ENCODE results near the gene EXD3.

The EXD3 gene

GRCh38 chr9:137417161-137418021, 5.6 kb downstream of the EXD3 start:
- peak; percentile 68 for DNase-seq (ENCODE audit: low read depth)
- TF ChIP-seq CTCF (IDR thresholded peaks at IDR 0.05; ENCODE audit: insufficient read depth, low read depth, low read length, missing control alignments), result no peak
- H3K4me3 ChIP-seq (ENCODE audit: low read depth, low read length), result peak overlapping the region; percentile 61

- TF ChIP-seq CTCF (IDR thresholded peaks at IDR 0.05; ENCODE audit: insufficient read depth, low read depth, low read length, missing control alignments), result no peak
- no peak overlapping the region; the same call in 1 of the 2 replicates for H3K4me3 ChIP-seq (ENCODE audit: low read depth, low read length)
- no peak for DNase-seq (ENCODE audit: low read depth)
These were observed 6.3 kb downstream of the EXD3 start for GRCh38 chr9:137416563-137417151.

DNA sequence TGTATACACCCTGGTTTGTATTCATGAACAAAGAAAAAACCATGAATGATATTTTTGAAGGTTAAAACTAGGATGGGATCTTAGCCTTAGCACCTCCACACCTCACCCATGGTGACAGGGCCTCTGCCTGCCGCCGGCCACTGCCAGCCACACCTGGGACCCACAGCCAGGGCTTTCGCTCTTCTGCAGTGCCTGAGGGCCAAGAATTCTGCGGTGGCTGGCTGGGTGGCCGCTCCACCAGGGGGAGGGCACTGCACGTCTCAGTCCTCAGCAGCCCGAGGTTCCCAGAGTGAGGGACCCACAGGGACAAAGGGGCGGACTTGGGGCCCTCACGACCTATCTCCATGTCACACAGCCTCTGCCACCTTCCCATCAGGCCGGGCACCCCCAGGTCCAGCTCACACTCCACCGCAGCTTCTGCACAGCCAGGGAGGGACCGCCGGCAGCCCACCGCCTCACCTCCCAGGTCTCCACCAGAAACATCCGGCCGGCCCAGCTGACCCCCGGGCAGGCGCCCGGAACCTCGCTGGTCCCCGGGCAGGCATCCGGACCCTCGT, 6.9 kb downstream of the EXD3 start:
- no peak for TF ChIP-seq CTCF (IDR thresholded peaks at IDR 0.05; ENCODE audit: insufficient read depth, low read depth, low read length, missing control alignments)
- no peak overlapping the region for H3K4me3 ChIP-seq (ENCODE audit: low read depth, low read length)
- no peak for DNase-seq (ENCODE audit: low read depth)

GRCh38 chr9:137415451-137415850, 7.5 kb downstream of the EXD3 start:
- no peak for DNase-seq (ENCODE audit: low read depth)
- H3K4me3 ChIP-seq (ENCODE audit: low read depth, low read length), result no peak overlapping the region
- no peak for TF ChIP-seq CTCF (IDR thresholded peaks at IDR 0.05; ENCODE audit: insufficient read depth, low read depth, low read length, missing control alignments)

- TF ChIP-seq CTCF (IDR thresholded peaks at IDR 0.05; ENCODE audit: insufficient read depth, low read depth, low read length, missing control alignments), result no peak
- DNase-seq (ENCODE audit: low read depth), result no peak
- H3K4me3 ChIP-seq (ENCODE audit: low read depth, low read length), result no peak overlapping the region
These were observed 10.5 kb downstream of the EXD3 start for GRCh38 chr9:137412431-137412830.

DNA sequence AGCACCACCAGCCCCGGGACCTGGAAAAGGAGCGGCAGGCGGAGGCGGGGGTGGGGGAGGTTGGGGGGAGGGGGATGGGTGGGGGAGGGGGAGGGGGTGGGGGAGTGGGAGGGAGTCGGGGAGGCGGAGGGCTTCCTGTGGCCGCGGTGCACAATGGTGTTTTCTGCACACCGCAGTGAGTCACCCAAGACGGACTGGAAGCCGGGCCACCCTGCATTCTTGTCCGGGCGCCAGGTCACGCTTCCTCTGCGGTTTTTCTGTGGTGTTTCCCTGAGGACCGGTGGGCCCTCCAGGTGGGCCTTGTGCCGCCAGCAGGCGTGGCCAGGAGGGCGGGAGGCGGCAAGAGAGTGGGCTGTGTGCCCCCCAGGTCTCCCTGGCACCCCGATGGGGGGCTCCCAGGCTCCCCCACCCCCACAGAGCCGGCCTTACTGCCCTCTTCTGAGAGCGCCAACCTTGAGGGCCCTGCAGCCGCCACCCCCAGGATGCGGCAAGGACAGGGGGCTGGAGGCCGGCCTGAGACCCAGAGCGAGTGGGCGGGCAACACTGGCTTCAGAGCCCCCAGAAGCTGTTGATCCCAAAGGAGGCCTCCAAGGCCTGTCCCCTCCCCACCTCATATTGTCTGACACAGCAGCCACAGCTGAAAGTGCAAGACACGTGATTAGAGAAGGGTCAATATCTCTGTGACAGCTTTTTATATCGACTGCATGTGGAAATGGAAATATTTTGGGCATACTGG, 11.1 kb downstream of the EXD3 start:
- TF ChIP-seq CTCF (IDR thresholded peaks at IDR 0.05; ENCODE audit: insufficient read depth, low read depth, low read length, missing control alignments), result no peak
- DNase-seq (ENCODE audit: low read depth), result peak; percentile 90
- H3K4me3 ChIP-seq (ENCODE audit: low read depth, low read length), result peak overlapping the region; percentile 16; the same call in 1 of the 2 replicates

Data from GM12865 (cell line).